HUES48 (cell line): ENCODE data around the gene BCL2L15.
A peak's percentile ranks its signal among the peaks of the same experiment; 100 is the strongest.

ENCODE experiments used
- H3K27ac ChIP-seq: one replicate; pipeline ENCODE4 v1.7.0; 2013; ENCODE audit warnings: low read depth, low read length, inconsistent platforms
- H3K27me3 ChIP-seq: 2 replicates; pipeline ENCODE4 v1.6.1; 2013; ENCODE audit warnings: mild to moderate bottlenecking, low read length; ENCODE audit not compliant: control insufficient read depth, insufficient read depth
- H3K36me3 ChIP-seq: 2 replicates; pipeline ENCODE4 v1.6.1; 2013; ENCODE audit warnings: low read length; ENCODE audit not compliant: control insufficient read depth, insufficient read depth
- H3K4me1 ChIP-seq: 2 replicates; pipeline ENCODE4 v1.6.1; 2013; ENCODE audit warnings: mild to moderate bottlenecking, low read length; ENCODE audit not compliant: control insufficient read depth, insufficient read depth
- H3K4me3 ChIP-seq: 2 replicates; pipeline ENCODE4 v1.5.1; 2013; ENCODE audit warnings: mild to moderate bottlenecking, low read depth, low read length
- H3K9ac ChIP-seq: 2 replicates; pipeline ENCODE4 v1.6.1; 2013; ENCODE audit warnings: mild to moderate bottlenecking, low read depth, low read length, moderate library complexity
- H3K9me3 ChIP-seq: 2 replicates; pipeline ENCODE4 v1.6.1; 2013; ENCODE audit warnings: low read length; ENCODE audit not compliant: control insufficient read depth, insufficient read depth

BCL2L15 gene

GRCh38 chr1:113887402-113888175, at the start of gene BCL2L15:
Gene BCL2L15, minus strand, starts transcription at chr1:113887581. Its CDS starts 206 bp downstream, at chr1:113887375.
- no peaks in the 10 kb centered on the region for H3K4me1 ChIP-seq
- H3K27me3 ChIP-seq = no peaks in the 10 kb centered on the region
- H3K4me3 ChIP-seq = no peak within 1 kb of the TSS
- no peaks in the 10 kb centered on the region for H3K9me3 ChIP-seq
- no peaks in the 10 kb centered on the region for H3K36me3 ChIP-seq
- no peak within 1 kb of the TSS for H3K27ac ChIP-seq
- H3K9ac ChIP-seq = no peak within 1 kb of the TSS

- Histone ChIP-seq H3K4me3 (no peak overlapping the region), H3K27me3 (no peaks in the 10 kb centered on the region), H3K9me3 (no peaks in the 10 kb centered on the region), H3K36me3 (peaks cover 18% of the 10 kb centered on the region), H3K27ac (no peak overlapping the region), H3K4me1 (peaks cover 17% of the 10 kb centered on the region; the same call in 1 of the 2 replicates), H3K9ac (no peak overlapping the region)
Measured at GRCh38 chr1:113937146-113937545, 49.8 kb upstream of the BCL2L15 start.

GRCh38 chr1:113935970-113936369, 48.6 kb upstream of the BCL2L15 start:
- H3K27ac ChIP-seq = no peak overlapping the region
- H3K27me3 ChIP-seq = no peaks in the 10 kb centered on the region
- peaks cover 9% of the 10 kb centered on the region for H3K36me3 ChIP-seq
- no peak overlapping the region for H3K4me3 ChIP-seq
- no peaks in the 10 kb centered on the region for H3K9me3 ChIP-seq
- no peak overlapping the region for H3K9ac ChIP-seq
- H3K4me1 ChIP-seq = peaks cover 27% of the 10 kb centered on the region

GRCh38 chr1:113935176-113935575, 47.8 kb upstream of the BCL2L15 start:
- H3K4me3 ChIP-seq = no peak overlapping the region
- no peak overlapping the region for H3K27ac ChIP-seq
- H3K9ac ChIP-seq = no peak overlapping the region
- H3K27me3 ChIP-seq = no peaks in the 10 kb centered on the region
- H3K9me3 ChIP-seq = no peaks in the 10 kb centered on the region
- peaks cover 33% of the 10 kb centered on the region for H3K4me1 ChIP-seq
- 0 out of 2 replicates have a peak, but pooled peaks cover 2% of the 10 kb centered on the region for H3K36me3 ChIP-seq

- Histone ChIP-seq H3K36me3 (no peaks in the 10 kb centered on the region), H3K9me3 (no peaks in the 10 kb centered on the region), H3K27me3 (no peaks in the 10 kb centered on the region), H3K4me3 (no peak overlapping the region), H3K27ac (no peak overlapping the region), H3K9ac (no peak overlapping the region), H3K4me1 (peaks cover 33% of the 10 kb centered on the region)
Measured at GRCh38 chr1:113934511-113935055, 47.2 kb upstream of the BCL2L15 start.

- H3K9ac ChIP-seq = no peak overlapping the region
- peaks cover 33% of the 10 kb centered on the region for H3K4me1 ChIP-seq
- no peak overlapping the region for H3K27ac ChIP-seq
Measured at GRCh38 chr1:113934006-113934405, 46.6 kb upstream of the BCL2L15 start.

GRCh38 chr1:113931451-113931851, 44.1 kb upstream of the BCL2L15 start:
- no peak overlapping the region for H3K27ac ChIP-seq
- peak overlapping the region; percentile 96 for H3K4me3 ChIP-seq
- H3K4me1 ChIP-seq = peaks cover 23% of the 10 kb centered on the region
- no peaks in the 10 kb centered on the region for H3K27me3 ChIP-seq
- H3K36me3 ChIP-seq = no peaks in the 10 kb centered on the region
- H3K9ac ChIP-seq = no peak overlapping the region
- H3K9me3 ChIP-seq = no peaks in the 10 kb centered on the region

More at GRCh38 chr1:113934006-113934405, 46.6 kb upstream of the BCL2L15 start:
- Histone ChIP-seq H3K27me3 (no peaks in the 10 kb centered on the region), H3K4me3 (no peak overlapping the region), H3K9me3 (no peaks in the 10 kb centered on the region), H3K36me3 (no peaks in the 10 kb centered on the region)

- H3K9ac ChIP-seq = no peak overlapping the region
- peak overlapping the region; percentile 84 for H3K27ac ChIP-seq
- peak overlapping the region; percentile 96 for H3K4me3 ChIP-seq
- H3K27me3 ChIP-seq = no peaks in the 10 kb centered on the region
- H3K9me3 ChIP-seq = no peaks in the 10 kb centered on the region
- H3K4me1 ChIP-seq = peaks cover 18% of the 10 kb centered on the region
- no peaks in the 10 kb centered on the region for H3K36me3 ChIP-seq
Measured at GRCh38 chr1:113930499-113931161, 43.2 kb upstream of the BCL2L15 start.

GRCh38 chr1:113929750-113930498, 42.5 kb upstream of the BCL2L15 start:
- Histone ChIP-seq H3K4me1 (peaks cover 17% of the 10 kb centered on the region), H3K9ac (peak overlapping the region; percentile 67), H3K36me3 (no peaks in the 10 kb centered on the region), H3K9me3 (no peaks in the 10 kb centered on the region), H3K27me3 (no peaks in the 10 kb centered on the region), H3K27ac (peak overlapping the region; percentile 84), H3K4me3 (peak overlapping the region; percentile 96)

GRCh38 chr1:113928941-113929749, 41.8 kb upstream of the BCL2L15 start, which contains the start of gene HIPK1:
Gene HIPK1, plus strand, starts transcription at chr1:113929324.
- Histone ChIP-seq H3K9ac (peak within 1 kb of the TSS; percentile 67), H3K27me3 (no peaks in the 10 kb centered on the region), H3K36me3 (no peaks in the 10 kb centered on the region), H3K27ac (peak within 1 kb of the TSS; percentile 84), H3K4me3 (peak within 1 kb of the TSS; percentile 96), H3K9me3 (no peaks in the 10 kb centered on the region), H3K4me1 (peaks cover 17% of the 10 kb centered on the region)
